H9 (cell line): Measurements from ENCODE around the gene SHISA3. TPM values are rescaled to one million over a fixed set of nuclear protein-coding genes. Genes with fewer than 3 reads are reported as not detected.

Experiments
- DNase-seq: peaks from one replicate; pipeline ENCODE4 v3.0.0-alpha.2; 2017
- H2AFZ ChIP-seq: one replicate; pipeline ENCODE4 v1.6.1; 2013; ENCODE audit warnings: mild to moderate bottlenecking, low read length, control low read depth, moderate library complexity
- H2AK5ac ChIP-seq: 2 replicates; pipeline ENCODE4 v1.6.1; 2013; ENCODE audit warnings: low read length, control low read depth, mixed read lengths; ENCODE audit not compliant: insufficient read length
- H2BK120ac ChIP-seq: one replicate; pipeline ENCODE4 v1.6.1; 2013; ENCODE audit warnings: low read depth, mild to moderate bottlenecking, low read length, control low read depth, inconsistent platforms; ENCODE audit not compliant: poor library complexity, severe bottlenecking
- H2BK12ac ChIP-seq: 2 replicates; pipeline ENCODE4 v1.6.1; 2013; ENCODE audit warnings: low read length, control low read depth, mixed read lengths, low read depth; ENCODE audit not compliant: insufficient read length
- H2BK15ac ChIP-seq: 2 replicates; pipeline ENCODE4 v1.6.1; 2013; ENCODE audit warnings: low read depth, low read length, control low read depth
- H2BK20ac ChIP-seq: one replicate; pipeline ENCODE4 v1.6.1; 2013; ENCODE audit warnings: low read depth, mild to moderate bottlenecking, low read length, control low read depth, inconsistent platforms; ENCODE audit not compliant: poor library complexity, severe bottlenecking
- H2BK5ac ChIP-seq: 2 replicates; pipeline ENCODE4 v1.6.1; 2013; ENCODE audit warnings: low read length, control low read depth, mixed read lengths; ENCODE audit not compliant: insufficient read length
- H3K14ac ChIP-seq: 2 replicates; pipeline ENCODE4 v1.6.1; 2013; ENCODE audit warnings: low read length, control low read depth; ENCODE audit not compliant: insufficient read depth
- H3K18ac ChIP-seq: 2 replicates; pipeline ENCODE4 v1.6.1; 2013; ENCODE audit warnings: low read depth, mild to moderate bottlenecking, mixed read lengths, low read length, control low read depth; ENCODE audit not compliant: insufficient read length
- H3K23ac ChIP-seq: 2 replicates; pipeline ENCODE4 v1.6.1; 2013; ENCODE audit warnings: low read length, control low read depth, mixed read lengths, low read depth; ENCODE audit not compliant: insufficient read length
- H3K23me2 ChIP-seq: 2 replicates; pipeline ENCODE4 v1.6.1; 2013; ENCODE audit warnings: low read depth, mild to moderate bottlenecking, mixed read lengths, low read length, control low read depth; ENCODE audit not compliant: insufficient read length, poor library complexity, severe bottlenecking
- H3K27ac ChIP-seq: 2 replicates; pipeline ENCODE4 v1.5.1; 2013; ENCODE audit warnings: low read length, control low read depth, mixed read lengths, low read depth; ENCODE audit not compliant: insufficient read length
- H3K27me3 ChIP-seq: 2 replicates; pipeline ENCODE4 v1.6.1; 2013; ENCODE audit warnings: low read length, control low read depth, inconsistent platforms; ENCODE audit not compliant: insufficient read depth
- H3K4ac ChIP-seq: 2 replicates; pipeline ENCODE4 v1.6.1; 2013; ENCODE audit warnings: low read depth, mild to moderate bottlenecking, control low read depth, inconsistent platforms, low read length, moderate library complexity
- H3K4me1 ChIP-seq: 2 replicates; pipeline ENCODE4 v1.6.1; 2013; ENCODE audit warnings: low read length, control low read depth, inconsistent platforms; ENCODE audit not compliant: insufficient read depth
- H3K4me2 ChIP-seq: 2 replicates; pipeline ENCODE4 v1.6.1; 2013; ENCODE audit warnings: low read length, control low read depth, mixed read lengths; ENCODE audit not compliant: insufficient read length, insufficient read depth
- H3K56ac ChIP-seq: 2 replicates; pipeline ENCODE4 v1.6.1; 2013; ENCODE audit warnings: low read depth, mild to moderate bottlenecking, mixed read lengths, low read length, control low read depth; ENCODE audit not compliant: insufficient read length
- H3K79me1 ChIP-seq: 2 replicates; pipeline ENCODE4 v1.6.1; 2013; ENCODE audit warnings: low read depth, mild to moderate bottlenecking, moderate library complexity, low read length, control low read depth, inconsistent platforms; ENCODE audit not compliant: insufficient read depth, poor library complexity, severe bottlenecking
- H3K79me2 ChIP-seq: 2 replicates; pipeline ENCODE4 v1.6.1; 2013; ENCODE audit warnings: low read length, control low read depth, inconsistent platforms; ENCODE audit not compliant: insufficient read depth
- H3K9ac ChIP-seq: 2 replicates; pipeline ENCODE4 v1.6.1; 2013; ENCODE audit warnings: low read length, control low read depth, mixed read lengths; ENCODE audit not compliant: insufficient read length; ENCODE audit errors: extremely low read depth
- H3K9me3 ChIP-seq: one replicate; pipeline ENCODE4 v1.6.1; 2013; ENCODE audit warnings: low read depth, low read length, inconsistent platforms; ENCODE audit not compliant: control insufficient read depth
- H3T11ph ChIP-seq: one replicate; pipeline ENCODE4 v1.6.1; 2013; ENCODE audit warnings: mild to moderate bottlenecking, low read length, control low read depth, inconsistent platforms
- H4K20me1 ChIP-seq: one replicate; pipeline ENCODE4 v1.6.1; 2013; ENCODE audit not compliant: control insufficient read depth, insufficient read length, insufficient read depth
- H4K5ac ChIP-seq: 2 replicates; pipeline ENCODE4 v1.6.1; 2013; ENCODE audit warnings: low read depth, mild to moderate bottlenecking, mixed read lengths, low read length, control low read depth; ENCODE audit not compliant: insufficient read length
- H4K8ac ChIP-seq: replicated peaks from 2 replicates; pipeline ENCODE4 v1.6.1; 2013; ENCODE audit warnings: low read length, control low read depth, mixed read lengths, low read depth; ENCODE audit not compliant: insufficient read length
- H4K91ac ChIP-seq: 2 replicates; pipeline ENCODE4 v1.6.1; 2013; ENCODE audit warnings: low read depth, mild to moderate bottlenecking, moderate library complexity, mixed read lengths, low read length, control low read depth; ENCODE audit not compliant: insufficient read length
- H3K27ac Mint-ChIP-seq, 3 experiments: 2 replicates in 2 of 3; 3 replicates in 1 of 3; pipeline ENCODE4 v1.8.0; 2020 to 2021; ENCODE audit warnings: mixed read lengths in 3 of 3, mild to moderate bottlenecking in 1 of 3, moderate library complexity in 1 of 3
- H3K27me3 Mint-ChIP-seq: 2 replicates; pipeline ENCODE4 v1.8.0; 2021; ENCODE audit warnings: low read depth, mild to moderate bottlenecking, moderate library complexity, mixed read lengths
- H3K36me3 Mint-ChIP-seq, 3 experiments: 2 replicates in 2 of 3; 3 replicates in 1 of 3; pipeline ENCODE4 v1.8.0; 2020 to 2021; ENCODE audit warnings: low read depth in 3 of 3, mixed read lengths in 3 of 3; ENCODE audit not compliant: insufficient read depth in 1 of 3
- H3K4me1 Mint-ChIP-seq, 2 experiments: 2 replicates each; pipeline ENCODE4 v1.8.0; 2020; ENCODE audit warnings: mixed read lengths in 2 of 2
- H3K4me3 Mint-ChIP-seq, 2 experiments: 2 replicates in 1 of 2; 3 replicates in 1 of 2; pipeline ENCODE4 v1.8.0; 2020 to 2021; ENCODE audit warnings: mild to moderate bottlenecking in 2 of 2, mixed read lengths in 2 of 2, moderate library complexity in 1 of 2
- H3K9me3 Mint-ChIP-seq, 2 experiments: 2 replicates in 1 of 2; 3 replicates in 1 of 2; pipeline ENCODE4 v1.8.0; 2020; ENCODE audit warnings: mild to moderate bottlenecking in 2 of 2, mixed read lengths in 2 of 2, moderate library complexity in 1 of 2
- CTCF ChIP-seq: fragments of 200-600 bp; sonication (generic); conservative IDR thresholded peaks from 3 replicates; pipeline ENCODE4 v1.8.0; 2021; ENCODE audit warnings: antibody characterized with exemption, mild to moderate bottlenecking
- WGBS: extraction: QIAGEN DNeasy Blood & Tissue Kit; methylation state at CpG from one replicate; pipeline ENCODE4 v1.1.7; 2013; ENCODE audit warnings: missing lambda C conversion rate, low lambda C conversion rate, mixed read lengths; ENCODE audit not compliant: insufficient read length; ENCODE audit errors: extremely low coverage; 5-methylcytosine and 5-hydroxymethylcytosine counted together
- total RNA-seq: library from RNA; stranded (reverse); gene quantifications from 2 replicates; pipeline ENCODE4 v1.2.1, GENCODE V29; 2021

Gene SHISA3
- total RNA-seq, 1 experiment from 2014 or later: 1.7 TPM

DNA sequence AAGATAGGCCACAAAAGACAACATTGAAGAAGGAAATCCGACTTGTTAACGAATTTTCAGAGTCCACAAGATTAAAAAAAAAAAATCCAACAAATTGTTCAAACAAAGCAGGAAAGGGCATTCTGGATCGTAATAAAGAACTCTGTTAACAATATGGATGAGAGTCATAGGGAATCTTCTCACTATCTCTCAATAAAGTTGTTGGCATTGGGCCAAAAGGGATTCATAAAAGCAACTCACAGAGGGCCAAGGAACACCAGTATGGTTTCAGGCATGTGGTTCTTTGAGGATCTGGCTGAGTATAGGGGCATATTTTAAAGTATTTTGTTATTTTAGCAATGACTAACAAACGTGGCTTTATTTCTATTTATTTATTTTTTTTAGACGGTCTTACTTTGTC, 49.5 kb downstream of the SHISA3 start:
- Mint-ChIP-seq H3K36me3 (peaks cover 0 to 4% (median 3%) of the 10 kb centered on the region in 3 experiments; a peak in 2 of 7 replicates), H3K4me3 (no peak overlapping the region), H3K4me1 (peaks cover 13% of the 10 kb centered on the region in 2 experiments), H3K27ac (peak overlapping the region in 2 of 3 experiments; percentile 7 to 51; a peak in 2 of 7 replicates), H3K27me3 (no peaks in the 10 kb centered on the region), H3K9me3 (peaks cover 0 to 3% of the 10 kb centered on the region in 2 experiments; a peak in 3 of 5 replicates)
- H4K5ac ChIP-seq: no peak overlapping the region
- H3K18ac ChIP-seq: no peak overlapping the region
- H3K4ac ChIP-seq: no peak overlapping the region
- H3K9me3 ChIP-seq: no peaks in the 10 kb centered on the region
- no CpG with 5 or more reads among the region's 5 CpGs for WGBS
- H3K56ac ChIP-seq: no peak overlapping the region
- H3K79me1 ChIP-seq: no peaks in the 10 kb centered on the region
- H2AK5ac ChIP-seq: no peak overlapping the region
- no peaks in the 10 kb centered on the region for H4K20me1 ChIP-seq
- no peak overlapping the region for H3K27ac ChIP-seq
- H4K8ac ChIP-seq: no peak overlapping the region
- H3K23ac ChIP-seq: no peak overlapping the region
- no peak for DNase-seq
- H3K9ac ChIP-seq: no peak overlapping the region
- H2AFZ ChIP-seq: no peak overlapping the region
- H3K27me3 ChIP-seq: no peaks in the 10 kb centered on the region
- no peak overlapping the region for H3T11ph ChIP-seq
- no peak overlapping the region for H3K4me2 ChIP-seq
- no peak overlapping the region for H2BK120ac ChIP-seq
- no peak for TF ChIP-seq CTCF
- H2BK20ac ChIP-seq: no peak overlapping the region
- H3K23me2 ChIP-seq: no peaks in the 10 kb centered on the region
- no peak overlapping the region for H2BK15ac ChIP-seq
- no peak overlapping the region for H3K14ac ChIP-seq
- H3K79me2 ChIP-seq: peaks cover 1% of the 10 kb centered on the region; the same call in 1 of the 2 replicates
- H2BK12ac ChIP-seq: no peak overlapping the region
- no peak overlapping the region for H2BK5ac ChIP-seq
- H3K4me1 ChIP-seq: peaks cover 3% of the 10 kb centered on the region; the same call in 1 of the 2 replicates
- H4K91ac ChIP-seq: no peak overlapping the region

Other genes with a start within 250 kb of the SHISA3 start
- gene BEND4, start 244.8 kb upstream of the SHISA3 start, total RNA-seq: 25.1 and 25.8 TPM in 2 replicates